Fibroblast of the conjunctiva (primary cell): ENCODE results near the gene RAB25.
"Not testable (repeated sequence)": the region's sequence is repeated elsewhere in the genome, so short reads cannot be mapped to it uniquely, and the experiment has no call there.

ENCODE experiments used
- DNase-seq: peaks from one replicate; pipeline ENCODE4 v3.0.0-alpha.2; 2010; ENCODE audit warnings: low read depth

The RAB25 gene

DNA sequence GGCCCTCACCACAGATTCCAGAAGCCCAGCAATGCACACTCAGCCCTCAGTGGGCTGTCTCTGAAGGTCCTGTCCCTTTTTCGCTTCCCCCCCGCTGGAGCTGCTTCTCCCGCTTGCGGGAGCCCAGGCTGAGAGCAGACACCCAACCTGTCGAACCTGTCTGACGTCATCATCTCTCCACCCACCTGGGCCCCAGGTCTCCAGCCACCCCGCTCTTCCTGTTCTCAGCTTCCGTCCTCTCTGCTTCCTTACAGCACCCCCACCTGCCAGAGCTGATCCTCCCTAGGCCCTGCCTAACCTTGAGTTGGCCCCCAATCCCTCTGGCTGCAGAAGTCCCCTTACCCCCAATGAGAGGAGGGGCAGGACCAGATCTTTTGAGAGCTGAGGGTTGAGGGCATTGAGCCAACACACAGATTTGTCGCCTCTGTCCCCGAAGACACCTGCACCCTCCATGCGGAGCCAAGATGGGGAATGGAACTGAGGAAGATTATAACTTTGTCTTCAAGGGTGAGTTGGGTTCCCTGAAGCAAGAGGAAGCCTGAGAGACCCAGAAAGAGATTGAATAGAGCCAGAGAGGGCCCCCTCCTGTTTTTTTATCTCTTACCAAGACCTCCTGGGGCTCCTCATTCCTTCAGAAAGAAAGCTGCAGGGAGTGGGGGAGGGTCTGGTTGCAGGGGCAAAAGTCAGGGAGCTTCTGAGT is at the start of gene RAB25:
Gene RAB25 (plus strand): TSS at position 224 of the 700 bp plus-strand sequence. CDS start 241 bp downstream, at position 465.
- no peak for DNase-seq

DNA sequence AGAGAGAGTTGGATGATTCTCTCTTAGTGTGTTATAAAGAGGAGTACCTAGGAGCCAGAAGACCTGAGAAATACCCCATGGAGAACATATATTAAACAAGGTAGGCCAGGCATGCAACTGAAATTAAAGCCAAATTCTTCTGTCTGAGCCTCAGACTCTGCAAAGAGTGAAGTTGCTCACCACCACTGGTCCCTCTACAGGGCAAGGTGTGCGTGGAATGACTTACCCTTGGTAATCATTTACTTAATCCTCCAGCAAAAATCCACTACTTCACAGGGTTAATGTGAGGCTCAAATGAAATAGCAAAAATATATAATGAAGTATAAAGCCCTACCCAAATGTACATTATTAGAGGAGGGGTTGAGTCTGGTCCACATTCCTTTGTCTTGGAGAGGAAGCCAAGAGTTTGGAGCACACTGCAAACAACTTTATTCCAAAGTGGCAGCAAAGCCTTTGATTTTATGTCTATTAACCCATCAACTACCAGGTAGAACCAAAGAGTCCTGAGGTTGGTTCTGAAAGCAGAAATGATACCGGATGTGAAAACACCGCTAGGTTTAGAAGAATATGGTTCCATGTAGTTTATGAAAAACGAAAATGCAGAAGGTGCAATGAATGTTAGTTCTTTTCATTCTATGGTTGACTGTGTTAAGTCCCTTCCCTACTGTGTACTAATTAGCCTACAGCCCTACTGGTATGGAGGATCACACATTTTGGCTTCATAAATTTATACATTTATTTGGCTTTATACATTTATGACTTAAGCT is 48.7 kb upstream of the RAB25 start:
- no peak for DNase-seq

DNA sequence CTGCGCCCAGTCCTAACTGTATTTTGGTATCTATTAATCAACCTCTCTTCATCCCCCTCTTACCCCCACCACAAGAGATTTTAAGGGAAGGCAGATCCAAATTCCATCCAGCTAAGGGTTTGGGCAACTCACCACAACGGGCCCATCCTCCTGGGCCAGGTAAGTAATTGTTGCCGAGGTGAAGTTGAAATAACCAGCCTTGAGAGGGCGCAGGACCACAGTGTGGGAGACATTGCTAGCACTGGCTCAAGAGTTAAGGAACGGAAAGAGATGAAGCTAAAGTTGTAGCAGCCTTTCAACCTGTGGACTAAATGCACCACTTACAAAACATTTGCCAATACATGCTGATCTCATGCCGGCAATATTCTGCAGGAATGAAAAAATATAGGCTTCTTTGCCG is 46.1 kb upstream of the RAB25 start:
- no peak for DNase-seq

DNA sequence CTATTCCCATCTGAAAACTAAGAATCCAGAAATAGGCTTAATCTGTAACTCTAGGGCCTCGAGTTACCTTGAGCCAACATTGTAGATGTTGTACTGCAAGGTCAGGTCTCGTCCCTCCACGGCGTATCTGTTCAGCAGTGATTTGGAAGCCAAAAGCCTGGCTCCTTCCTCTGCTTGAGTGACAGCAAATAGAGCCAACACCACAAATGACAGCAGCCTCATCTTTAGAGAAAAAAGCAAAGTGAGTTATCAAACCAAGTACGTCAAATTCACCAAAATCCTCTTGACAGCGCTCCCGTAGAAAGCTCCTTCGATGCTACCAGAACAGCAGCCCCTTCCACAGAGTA is 41.0 kb upstream of the RAB25 start:
- no peak for DNase-seq

DNA sequence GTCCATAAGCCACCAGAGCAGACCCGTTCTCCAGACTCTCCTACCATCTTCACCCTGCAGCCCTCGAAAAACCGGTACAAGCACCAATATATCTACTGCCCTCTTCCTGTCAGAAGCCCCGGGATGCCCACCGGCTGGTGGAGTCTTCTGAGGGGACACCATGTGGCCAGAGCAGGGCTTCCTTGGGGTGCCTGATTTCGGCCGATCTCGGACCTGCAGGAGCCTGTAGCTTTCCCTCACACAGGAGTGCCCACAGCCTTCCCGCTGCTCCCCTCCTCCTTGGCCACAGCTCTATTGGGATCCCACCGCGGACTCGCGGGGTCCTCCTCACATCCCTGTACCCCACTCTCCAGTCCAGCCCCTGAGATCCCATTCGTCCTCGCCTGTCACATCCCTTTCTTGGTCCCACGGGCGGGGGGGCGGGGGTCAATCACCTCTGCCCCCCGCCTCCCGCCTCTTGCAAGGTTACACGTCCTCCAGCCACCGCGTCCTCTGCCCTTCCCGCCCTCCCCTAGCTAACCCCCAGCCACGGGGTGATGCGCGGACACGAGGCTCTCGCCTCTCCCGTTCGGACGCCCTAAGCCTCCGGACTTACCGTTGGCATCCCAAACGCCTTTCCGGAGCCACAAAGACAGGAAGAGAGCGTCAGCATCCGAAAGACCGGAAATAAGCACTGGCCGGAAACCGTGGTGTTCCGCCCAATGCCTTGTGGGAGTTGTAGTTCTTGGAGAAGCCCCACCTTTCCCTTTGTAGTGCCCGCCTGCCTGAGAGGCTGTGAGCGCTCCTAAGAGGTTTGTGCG is 40.5 kb upstream of the RAB25 start, which contains the start of gene SSR2:
Gene SSR2 (minus strand): TSS at position 659 of the 800 bp plus-strand sequence. CDS start 784 bp downstream, outside the sequence.
- peak; percentile 82 for DNase-seq

DNA sequence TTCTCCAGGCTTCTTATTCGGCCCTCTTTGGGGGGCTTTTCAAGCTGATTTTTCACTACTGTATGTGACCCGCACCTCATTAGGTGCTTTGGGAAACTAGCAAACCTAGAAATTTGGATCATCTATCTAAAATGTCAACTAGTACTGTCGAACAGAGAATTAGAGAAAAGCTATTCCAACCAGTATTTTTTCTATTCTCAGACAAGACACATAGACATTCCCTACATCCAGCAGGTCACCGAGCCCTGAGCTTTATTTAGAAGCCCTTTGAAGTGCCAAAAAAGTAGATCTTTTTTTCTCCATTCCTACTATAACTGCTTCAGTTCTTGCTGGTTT is 39.9 kb upstream of the RAB25 start:
- DNase-seq = no peak

DNA sequence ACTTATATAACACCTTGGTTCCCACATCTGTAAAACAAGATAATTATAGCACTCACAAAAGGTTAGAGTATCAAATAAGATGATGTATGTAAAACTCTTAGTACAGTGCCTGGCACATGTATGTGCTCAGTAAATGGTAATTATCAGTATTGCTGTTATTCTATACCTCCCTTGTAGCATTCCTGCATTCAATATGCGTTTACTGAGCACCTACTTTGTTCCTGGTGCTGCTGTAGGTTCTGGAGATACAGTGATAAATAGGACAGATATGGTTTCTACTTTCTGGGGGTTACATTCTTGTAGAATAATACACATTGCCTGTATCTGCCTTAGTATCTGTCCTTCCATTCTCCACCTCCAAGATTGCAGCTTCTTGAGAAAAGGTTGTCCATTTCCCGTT is 39.0 kb upstream of the RAB25 start:
- DNase-seq = no peak

DNA sequence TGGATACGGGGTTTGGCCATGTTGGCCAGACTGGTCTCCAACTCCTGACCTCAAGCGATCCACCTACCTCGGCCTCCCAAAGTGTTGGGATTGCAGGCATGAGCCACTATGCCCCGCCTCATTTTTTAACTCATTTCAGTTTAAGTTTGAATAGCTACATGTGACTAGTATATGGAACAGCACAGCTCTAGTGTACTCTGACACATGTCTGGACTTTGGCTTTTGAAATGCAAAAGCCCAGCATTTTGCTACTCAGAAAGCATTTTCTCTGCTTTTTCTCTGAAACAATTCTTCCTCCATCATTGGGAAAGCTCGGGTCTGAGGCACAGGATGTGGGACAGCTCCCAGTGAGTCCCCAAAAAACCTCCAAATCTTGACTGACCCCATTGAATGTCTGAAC is 36.2 kb upstream of the RAB25 start:
- no peak for DNase-seq

DNA sequence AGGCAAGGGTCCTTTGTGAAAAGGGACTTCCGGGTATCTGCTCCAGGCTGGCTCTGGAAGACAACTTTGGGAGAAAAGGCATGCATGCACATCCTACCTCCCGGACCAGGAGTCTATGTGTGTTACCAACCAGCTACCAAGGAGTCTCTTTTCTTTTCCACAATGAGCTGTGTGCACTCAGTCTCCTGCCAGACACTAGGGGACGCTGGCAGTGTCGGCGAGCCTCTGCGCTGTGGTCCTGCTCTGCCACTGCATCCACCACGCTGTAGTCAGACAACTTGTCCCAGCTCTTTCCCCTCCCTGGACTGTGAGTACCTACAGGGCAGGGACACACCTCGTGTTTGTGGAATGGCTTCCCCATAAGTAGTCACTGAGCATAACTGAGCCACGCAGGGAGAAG is 35.1 kb upstream of the RAB25 start:
- no peak for DNase-seq

DNA sequence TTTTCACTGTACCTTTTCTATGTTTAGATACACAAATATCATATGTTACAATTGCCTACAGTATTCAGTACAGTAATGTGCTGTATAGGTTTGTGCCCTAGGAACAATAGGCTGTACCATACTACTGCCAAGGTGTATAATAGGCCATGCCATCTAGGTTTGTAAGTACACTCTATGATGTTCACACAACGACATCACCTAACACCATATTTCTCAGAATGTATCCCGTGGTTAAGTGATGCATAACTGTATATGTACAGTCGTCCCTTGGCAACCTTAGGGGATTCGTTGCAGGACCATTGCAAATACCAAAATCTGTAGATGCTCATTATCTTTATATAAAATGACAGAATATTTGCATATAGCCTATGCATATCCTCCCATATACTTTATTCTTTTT is 34.4 kb upstream of the RAB25 start:
- DNase-seq = no peak

DNA sequence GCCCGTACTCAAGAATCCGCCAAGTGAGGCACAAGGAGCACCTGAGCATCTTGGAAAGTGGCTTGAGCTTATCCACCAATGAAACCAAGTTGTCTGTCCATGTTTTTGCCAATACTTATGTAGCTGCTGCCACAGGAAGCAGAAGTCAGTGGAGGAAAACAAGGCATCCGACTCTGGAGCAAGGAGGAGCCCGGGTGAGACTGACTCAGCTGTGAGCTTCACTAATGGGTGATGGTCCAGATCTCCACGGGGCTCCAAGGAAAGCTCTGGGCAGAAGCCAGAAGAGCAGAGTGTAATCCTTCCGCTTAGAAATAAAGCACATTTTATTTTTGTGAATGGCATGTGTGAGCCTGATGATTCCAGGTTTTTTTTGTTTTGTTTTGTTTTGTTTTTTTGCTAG is 27.9 kb upstream of the RAB25 start:
- DNase-seq = no peak

DNA sequence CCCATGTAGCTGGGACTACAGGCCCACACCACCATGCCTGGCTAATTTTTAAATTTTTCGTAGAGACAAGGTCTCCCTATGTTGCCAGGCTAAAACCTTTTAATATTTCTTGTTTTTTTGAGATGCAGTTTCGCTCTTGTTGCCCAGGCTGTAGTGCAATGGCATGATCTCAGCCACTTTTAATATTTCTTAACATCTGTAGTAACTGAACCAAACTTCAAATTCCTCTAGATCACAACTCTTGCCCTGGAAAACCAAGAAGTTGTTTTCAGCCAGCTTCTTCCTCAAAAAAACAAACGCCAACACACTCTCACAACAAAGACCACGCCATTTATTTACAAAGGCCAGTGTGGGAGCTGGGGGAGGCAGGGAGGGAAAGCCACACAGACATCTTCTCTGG is 26.0 kb upstream of the RAB25 start:
- not testable (repeated sequence) for DNase-seq

DNA sequence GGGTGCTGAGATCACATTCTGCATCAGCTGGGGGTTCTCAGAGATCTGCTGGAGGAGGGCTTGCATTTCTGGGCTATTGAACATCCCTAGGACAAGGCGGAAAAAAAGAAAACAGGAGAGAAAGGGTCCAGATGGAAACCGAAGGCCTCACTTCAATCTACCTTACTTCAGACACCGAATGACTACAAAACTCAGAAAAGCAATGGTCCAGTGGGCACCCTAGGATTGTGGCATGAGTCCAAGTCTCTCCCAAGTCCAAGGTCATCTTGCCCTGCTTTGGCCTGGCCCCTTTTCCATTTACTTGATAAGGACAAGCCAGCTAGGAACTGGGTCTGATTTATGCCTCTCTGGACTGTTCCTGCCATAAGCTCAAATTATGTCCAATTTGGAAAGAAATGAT is 18.1 kb upstream of the RAB25 start:
- DNase-seq = no peak

DNA sequence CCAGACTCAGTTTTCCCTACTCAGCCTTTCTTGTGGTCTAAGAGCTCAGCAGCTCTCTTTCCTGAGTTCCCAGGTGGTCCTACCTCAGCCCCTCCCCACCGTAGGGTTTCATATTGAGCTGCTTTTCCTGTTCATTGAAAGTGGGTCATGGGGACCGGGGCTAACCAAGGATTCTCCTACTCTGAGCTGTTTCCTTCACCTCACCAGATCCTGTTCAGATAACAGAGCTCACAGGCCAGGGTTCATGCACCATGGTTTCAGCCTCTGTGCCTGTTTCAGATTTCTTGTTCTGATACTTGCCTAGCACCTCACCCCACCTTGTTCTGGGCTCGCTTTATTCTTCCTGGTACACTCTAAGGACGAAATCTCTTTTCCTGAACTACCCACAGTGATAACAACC is 15.9 kb upstream of the RAB25 start:
- DNase-seq = no peak

DNA sequence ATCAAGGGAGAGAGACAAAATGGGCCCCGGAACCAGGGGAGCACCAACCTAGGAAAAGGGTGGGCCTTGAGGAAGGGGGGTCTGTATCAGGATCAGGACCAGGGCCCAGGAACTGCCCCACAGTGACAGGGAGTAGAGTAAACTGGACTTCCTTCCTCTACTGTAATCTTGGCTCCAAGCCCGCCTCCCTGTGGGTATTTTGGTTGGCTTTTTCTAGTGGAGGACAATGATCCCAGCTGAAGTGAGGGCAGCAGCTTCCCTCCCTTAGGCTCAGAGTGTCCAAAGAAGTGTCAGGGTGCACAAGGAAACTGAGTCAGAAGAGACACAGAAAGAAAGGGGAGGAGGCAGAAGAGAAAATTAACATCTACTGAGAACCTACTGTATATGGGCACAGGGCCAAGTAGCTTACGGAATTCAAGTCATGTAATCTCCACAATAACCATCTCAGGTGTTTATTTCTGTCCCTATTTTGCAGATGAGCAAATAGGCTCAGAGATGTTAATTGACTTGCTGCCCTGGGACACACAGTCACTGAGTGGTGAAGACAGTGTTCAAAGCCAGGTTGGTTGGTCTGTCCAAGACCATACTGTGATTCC is 12.2 kb upstream of the RAB25 start:
- no peak for DNase-seq

DNA sequence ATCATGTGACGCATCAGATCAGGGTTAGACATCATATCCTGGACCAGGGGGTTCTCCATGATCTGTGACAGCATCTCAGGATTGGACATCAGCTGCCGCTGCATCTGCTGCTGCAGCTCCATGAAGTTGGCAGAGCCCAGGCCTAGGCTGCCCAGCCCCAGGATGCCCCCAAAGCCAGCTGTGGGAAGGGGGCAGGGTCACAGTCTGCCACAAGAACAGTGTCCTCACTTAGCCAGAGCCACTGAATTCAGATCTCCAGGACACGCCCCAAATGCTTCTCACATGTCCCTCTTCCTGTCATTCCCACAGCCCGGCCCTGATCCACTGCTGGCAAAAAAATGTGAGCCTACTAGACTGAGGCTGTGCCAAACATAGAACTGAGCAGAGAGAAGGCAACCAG is 10.6 kb upstream of the RAB25 start:
- no peak for DNase-seq

DNA sequence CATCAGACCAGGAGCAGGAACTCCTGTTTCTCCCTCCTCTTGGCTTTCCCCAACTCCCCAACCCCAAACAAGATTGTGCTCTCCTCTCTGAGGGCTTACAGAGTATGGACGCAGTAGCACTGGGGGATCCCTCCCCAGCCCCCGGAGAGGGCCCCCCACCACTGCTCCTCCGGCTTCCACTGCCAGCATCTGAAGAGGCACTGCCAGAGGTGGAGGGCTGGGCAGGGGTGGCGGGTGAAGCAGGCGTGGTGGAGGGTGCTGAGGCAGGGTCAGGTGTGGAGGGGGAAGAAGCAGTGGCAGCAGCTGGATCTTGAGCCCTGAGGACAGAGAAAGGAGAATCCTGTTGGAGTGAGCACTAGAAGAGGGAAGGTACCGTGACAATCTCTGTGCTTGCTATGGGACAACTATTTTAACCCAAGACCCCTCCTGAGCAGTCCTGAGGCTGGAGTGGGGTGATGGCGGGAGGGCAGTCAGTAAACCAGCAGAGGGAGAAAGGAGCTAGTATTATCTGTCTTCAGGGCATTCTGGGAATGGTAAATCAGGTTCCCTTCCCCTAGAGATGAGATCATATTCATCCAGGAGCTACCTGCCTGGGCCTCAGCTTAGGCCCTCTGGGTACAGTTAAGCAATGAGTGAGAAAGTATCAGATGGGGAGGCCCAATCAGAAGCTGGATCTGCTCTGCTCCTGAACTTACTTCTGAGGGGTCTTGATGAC is 9.8 kb upstream of the RAB25 start:
- DNase-seq = no peak

DNA sequence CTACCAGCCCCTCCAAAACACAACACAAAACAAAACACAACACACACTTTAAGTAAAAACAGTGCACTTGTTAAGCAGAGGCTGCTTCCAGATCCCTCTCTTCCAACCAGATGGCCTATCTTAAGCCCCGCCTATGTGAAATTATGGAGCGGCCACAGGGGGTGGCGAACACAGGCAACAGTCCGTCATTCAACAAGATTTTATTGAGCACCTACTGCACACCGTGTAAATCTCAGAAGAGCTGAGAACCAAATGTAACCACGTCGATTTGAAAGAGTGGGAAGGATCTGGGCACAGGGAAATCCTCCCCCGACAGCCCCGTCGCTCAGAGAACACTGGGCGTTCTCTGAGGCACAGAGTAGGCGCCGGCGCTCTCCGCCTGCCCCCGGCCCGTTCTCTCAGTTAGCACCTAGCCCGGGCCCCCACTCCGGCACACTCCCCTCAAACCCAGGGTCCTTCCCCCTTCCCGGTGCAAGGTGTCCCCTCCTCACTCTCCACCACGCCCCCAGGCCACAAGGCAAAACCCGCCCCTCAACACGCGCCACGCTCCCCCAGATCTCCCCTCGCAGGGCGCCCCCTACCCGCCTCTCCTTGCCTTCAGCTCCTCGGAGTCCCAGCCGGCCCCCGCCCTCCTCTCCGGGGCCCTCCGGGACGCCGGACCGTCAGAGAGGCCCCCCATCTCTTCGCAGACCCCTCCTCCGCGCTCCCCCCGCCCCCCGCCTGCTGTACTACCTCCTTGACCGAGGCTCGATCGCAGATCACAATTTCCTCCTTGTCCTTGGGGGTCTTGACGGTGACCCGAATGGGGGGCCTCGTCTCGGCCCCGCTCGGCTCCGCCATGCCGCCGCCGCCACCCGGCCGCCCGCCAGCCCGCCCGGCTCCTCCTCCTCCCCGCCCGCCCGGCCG is 7.8 kb upstream of the RAB25 start:
- DNase-seq = peak; percentile 49

DNA sequence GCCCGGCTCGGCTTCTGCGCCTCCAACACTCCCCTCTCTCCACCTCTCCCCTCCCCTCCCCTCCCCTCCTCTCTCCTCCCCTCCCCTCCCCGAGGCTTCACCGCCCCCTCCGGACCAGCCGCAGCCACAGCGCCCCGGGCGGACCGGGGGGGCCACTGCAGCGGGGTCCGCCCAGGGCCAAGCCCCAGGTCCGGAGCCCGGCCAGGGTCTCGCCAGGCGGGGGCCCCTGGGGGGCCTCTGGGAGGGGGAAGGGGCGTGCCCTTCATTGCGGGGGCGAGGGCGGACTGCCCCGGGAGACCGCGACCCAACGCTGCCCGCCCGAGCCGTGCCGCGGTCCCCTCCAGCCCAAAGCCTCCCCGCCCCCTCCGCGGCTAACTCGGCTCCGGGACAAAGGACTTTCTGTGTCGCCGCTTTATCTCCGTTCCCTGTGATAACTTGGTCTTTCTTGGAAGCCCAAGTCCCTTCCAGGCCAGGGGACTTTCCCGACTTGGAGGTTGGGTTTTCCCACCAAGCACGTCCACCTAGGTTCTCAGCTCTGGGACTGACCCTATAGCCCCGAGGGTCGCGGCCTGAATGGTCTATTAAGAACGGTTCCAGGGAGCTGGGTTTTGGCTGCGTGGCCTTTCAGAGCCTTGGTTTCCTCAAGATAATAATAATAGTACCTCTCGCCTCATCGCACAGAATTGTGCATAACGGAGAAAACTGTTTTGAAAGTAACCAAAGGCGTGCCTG is 7.0 kb upstream of the RAB25 start, which contains the start of gene UBQLN4:
Gene UBQLN4 (minus strand): TSS at position 31 of the 732 bp plus-strand sequence. CDS start 97 bp downstream, outside the sequence.
- DNase-seq = peak; percentile 74
